ES-I3 (cell line): ENCODE results near the gene H2AZ2.

Source experiments
- H3K36me3 ChIP-seq: 2 replicates; pipeline ENCODE4 v1.6.1; 2013; ENCODE audit warnings: mild to moderate bottlenecking, low read length, control low read depth, moderate library complexity; ENCODE audit not compliant: insufficient read depth
- H3K4me1 ChIP-seq: 2 replicates; pipeline ENCODE4 v1.6.1; 2013; ENCODE audit warnings: mild to moderate bottlenecking, control low read depth, low read length; ENCODE audit not compliant: insufficient read depth
- H3K9ac ChIP-seq: 2 replicates; pipeline ENCODE4 v1.6.1; 2013; ENCODE audit warnings: low read depth, mild to moderate bottlenecking, low read length, moderate library complexity
- H3K9me3 ChIP-seq: 2 replicates; pipeline ENCODE4 v1.6.1; 2013; ENCODE audit warnings: mild to moderate bottlenecking, low read length, moderate library complexity; ENCODE audit not compliant: control insufficient read depth, insufficient read depth

Gene H2AZ2

DNA sequence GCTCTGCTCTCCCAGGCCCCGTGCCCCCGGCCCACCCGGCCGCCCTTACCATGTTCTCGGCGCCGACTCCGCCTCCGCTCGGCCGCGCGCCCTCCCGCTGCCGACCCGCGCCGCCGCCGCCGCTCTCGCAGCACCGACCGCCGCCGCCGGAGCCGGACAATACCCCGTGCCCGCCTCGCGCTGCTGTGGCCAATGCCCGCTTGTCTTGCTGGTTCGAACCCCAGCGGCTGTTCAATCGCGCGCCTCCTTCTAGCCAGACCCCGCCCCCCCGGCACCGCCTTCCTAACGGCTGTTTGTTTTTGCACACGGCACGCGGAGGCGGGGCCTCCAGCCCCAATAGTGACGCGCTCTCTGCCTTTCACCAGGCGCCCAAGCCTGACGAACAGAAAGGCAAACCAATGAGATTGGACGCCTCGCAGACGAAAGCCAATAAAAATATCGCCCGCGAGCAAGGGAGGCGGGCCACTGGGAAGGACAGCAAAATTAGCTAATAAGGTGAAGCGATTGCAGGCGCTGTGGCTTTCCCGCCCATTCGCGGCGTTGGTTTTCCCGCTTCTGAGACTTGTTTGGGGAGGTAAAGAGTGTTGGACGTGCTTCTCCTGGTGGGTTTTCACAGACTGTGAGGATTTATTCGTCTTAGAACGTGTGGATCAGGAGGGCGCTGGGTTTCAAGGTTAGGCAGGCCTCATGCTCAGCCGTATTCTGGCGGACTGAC lies at the start of gene H2AZ2:
H2AZ2 (minus strand) TSS at position 168 of the 715 bp plus-strand sequence; CDS start at position 52, 116 bp downstream.
- Histone ChIP-seq H3K9ac (peak within 1 kb of the TSS; percentile 91), H3K4me1 (no peaks in the 10 kb centered on the region), H3K36me3 (no peaks in the 10 kb centered on the region), H3K9me3 (no peaks in the 10 kb centered on the region)

DNA sequence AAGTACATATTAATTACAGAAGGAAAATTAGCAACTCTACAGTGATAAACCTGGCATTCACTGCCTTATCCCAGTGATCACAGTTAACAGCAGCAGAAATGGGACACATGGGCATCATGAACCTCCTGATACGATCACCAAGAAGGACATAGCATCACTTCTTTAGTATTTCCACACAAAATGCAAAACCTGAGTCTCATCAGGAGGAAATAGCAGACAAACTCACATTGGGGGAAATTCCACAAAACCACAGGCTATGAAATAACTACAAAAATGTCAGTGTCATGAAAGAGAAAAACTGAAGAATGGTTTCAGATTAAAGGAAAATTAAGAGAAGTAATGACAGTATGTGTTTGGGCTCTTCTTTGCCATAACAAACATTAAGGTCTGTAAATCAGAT lies 49.4 kb upstream of the H2AZ2 start:
- Histone ChIP-seq H3K9me3 (no peaks in the 10 kb centered on the region), H3K4me1 (no peaks in the 10 kb centered on the region), H3K36me3 (no peaks in the 10 kb centered on the region), H3K9ac (no peak overlapping the region)

GRCh38 chr7:44894888-44895580 lies 47.1 kb upstream of the H2AZ2 start:
- no peaks in the 10 kb centered on the region for H3K4me1 ChIP-seq
- no peaks in the 10 kb centered on the region for H3K36me3 ChIP-seq
- no peaks in the 10 kb centered on the region for H3K9me3 ChIP-seq
- no peak overlapping the region for H3K9ac ChIP-seq

DNA sequence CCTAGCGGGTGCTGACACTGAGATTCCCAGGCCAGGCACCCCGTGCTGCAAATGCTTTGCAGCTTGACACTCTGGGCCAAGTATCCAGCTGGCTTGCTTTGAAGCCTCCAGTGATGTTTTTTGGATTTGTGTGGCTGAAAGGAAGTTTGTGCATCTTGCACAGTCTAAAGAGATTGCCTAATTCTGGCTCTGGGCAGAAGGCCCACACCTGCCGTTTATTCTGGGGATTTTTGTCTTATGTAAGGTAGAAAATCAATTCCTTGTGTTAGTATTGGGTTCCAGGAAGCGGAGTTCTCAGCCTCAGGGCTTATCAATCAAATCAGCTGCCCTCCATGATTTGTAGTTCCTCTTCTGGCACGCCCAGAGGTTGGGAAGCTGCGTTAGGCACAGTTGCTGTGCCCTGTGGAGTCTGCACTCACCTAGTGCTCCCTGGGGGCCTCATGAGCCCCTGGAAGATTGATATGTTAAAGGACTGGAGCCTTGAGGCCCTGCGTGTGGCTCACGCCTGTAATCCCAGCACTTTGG lies 45.9 kb upstream of the H2AZ2 start:
- Histone ChIP-seq H3K36me3 (no peaks in the 10 kb centered on the region), H3K4me1 (no peaks in the 10 kb centered on the region), H3K9me3 (no peaks in the 10 kb centered on the region), H3K9ac (no peak overlapping the region)

DNA sequence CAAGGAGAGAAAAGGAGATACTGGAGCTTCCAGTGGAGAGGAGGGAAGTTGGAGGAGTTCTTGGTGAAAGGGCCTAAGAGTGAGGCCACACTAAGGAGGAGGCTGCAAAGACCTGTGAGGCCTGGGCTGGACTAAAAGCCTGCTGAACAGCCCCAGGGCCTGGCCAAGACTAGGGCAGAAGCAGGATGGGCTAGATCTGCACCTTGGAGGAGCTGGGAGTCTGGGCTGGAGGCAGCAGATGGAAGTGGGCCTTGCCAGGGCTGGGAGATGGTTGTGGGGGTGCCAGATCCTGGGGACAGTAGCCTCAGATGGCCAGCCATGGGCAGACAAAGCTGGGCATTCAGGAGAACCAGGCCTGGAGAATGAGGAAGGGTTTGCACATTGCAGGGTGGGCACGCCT lies 43.9 kb upstream of the H2AZ2 start:
- H3K9me3 ChIP-seq: no peaks in the 10 kb centered on the region
- no peak overlapping the region for H3K9ac ChIP-seq
- no peaks in the 10 kb centered on the region for H3K36me3 ChIP-seq
- no peaks in the 10 kb centered on the region for H3K4me1 ChIP-seq

DNA sequence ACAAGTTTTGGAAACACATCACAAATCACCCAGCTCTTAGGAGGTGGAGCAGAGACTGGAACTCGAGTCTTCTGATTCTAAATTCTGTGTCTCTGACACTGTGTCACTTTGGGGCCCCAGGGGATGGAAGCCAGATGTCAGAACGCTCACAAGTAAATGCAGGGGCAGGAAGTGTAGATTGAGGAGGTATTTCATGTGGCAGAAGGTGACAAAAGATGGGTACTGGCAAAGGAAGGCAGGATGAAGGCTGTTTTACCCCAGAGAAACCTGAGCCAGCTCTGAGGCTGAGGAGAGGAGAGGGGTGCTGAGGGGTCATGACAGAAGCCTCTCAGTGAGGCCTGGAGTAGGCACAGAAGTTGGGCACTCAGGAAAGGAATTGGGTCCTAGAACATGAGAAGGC lies 43.5 kb upstream of the H2AZ2 start:
- Histone ChIP-seq H3K9me3 (no peaks in the 10 kb centered on the region), H3K36me3 (no peaks in the 10 kb centered on the region), H3K4me1 (no peaks in the 10 kb centered on the region), H3K9ac (no peak overlapping the region)

DNA sequence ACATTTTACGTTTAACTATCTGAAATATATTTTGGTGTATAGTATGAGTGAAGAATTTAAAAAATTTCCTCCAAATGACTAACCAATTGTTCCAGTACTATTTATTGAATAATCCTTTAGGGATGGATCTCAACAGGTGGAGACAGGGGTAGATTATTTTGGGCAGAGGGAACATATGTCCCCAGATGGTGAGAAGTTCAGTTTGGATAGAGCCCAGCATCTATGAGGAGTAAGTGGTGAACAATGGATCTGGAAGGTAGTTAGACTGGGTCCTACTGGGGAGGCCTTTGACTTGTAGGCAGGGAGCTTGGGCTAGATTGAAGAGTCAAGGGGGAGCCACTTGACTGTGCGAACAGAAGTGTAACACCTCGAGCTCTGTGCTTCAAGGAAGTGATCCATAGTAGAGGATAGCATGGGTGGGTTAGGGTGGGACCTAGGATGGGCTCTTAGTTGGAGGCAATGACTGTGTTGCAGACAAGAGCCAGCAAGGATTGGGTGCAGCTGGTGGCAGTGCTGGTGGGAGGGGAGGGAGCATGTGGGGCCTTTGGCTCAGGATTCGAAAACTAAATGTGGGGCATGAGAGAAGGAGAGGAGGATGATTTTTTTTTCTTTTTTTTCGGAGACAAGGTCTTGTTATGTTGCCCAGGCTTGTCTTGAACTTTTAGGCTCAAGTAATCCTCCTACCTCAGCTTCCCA lies 41.3 kb upstream of the H2AZ2 start:
- H3K9ac ChIP-seq: no peak overlapping the region
- H3K36me3 ChIP-seq: no peaks in the 10 kb centered on the region
- H3K4me1 ChIP-seq: no peaks in the 10 kb centered on the region
- H3K9me3 ChIP-seq: no peaks in the 10 kb centered on the region

GRCh38 chr7:44887293-44887692 lies 39.4 kb upstream of the H2AZ2 start:
- no peak overlapping the region for H3K9ac ChIP-seq
- no peaks in the 10 kb centered on the region for H3K9me3 ChIP-seq
- H3K4me1 ChIP-seq: peaks cover 15% of the 10 kb centered on the region
- H3K36me3 ChIP-seq: peaks cover 13% of the 10 kb centered on the region; the same call in 1 of the 2 replicates

DNA sequence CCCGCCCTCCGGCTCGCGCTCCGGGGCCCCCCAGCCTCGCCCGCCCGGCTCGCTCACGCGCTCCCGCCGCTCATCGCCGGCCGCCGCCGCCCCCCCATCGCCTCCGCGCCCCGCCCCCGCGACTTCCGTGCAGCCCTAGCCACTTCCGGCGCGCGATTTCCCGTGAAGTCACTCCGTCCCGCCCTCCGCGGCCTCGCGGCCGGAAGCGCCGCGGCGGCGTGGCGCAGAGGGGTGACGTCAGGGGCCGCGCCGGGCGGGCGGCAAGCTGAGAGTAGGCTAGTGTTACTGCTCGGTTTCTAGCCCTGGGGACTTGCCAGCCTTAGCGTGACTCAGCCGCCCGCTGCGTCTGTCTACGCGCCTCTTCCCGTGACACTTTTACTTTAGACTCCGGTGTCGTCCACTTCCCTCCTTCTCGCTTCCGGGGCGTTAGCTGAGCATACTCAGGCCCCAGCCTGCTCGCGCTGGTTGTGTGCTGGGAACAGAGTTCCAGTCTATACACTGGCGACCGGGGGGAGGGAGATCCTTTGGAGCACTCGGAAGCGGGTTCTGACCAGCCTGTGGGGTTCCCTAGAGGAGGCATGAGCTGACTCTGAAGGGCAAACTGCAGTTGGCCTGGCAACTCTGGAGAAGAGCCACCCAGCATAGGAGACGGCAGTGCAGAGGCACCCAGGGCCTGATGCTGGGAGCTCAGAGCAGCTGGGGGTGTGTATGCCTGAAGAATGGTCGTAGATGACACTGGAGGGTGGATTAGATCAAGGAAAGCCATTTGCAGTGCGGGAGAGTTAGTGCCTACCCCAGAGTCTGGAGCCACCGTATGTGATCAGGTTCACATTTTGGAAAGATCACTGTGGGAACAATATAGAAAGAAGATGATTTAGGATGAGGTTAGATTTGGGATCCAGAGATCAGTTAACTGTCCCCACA lies 37.8 kb upstream of the H2AZ2 start, which contains the start of gene PURB:
PURB (minus strand) TSS at position 137 of the 924 bp plus-strand sequence. CDS start 182 bp downstream, outside the sequence.
- Histone ChIP-seq H3K4me1 (peaks cover 15% of the 10 kb centered on the region), H3K9me3 (no peaks in the 10 kb centered on the region), H3K9ac (peak within 1 kb of the TSS; percentile 77), H3K36me3 (peaks cover 15% of the 10 kb centered on the region; the same call in 1 of the 2 replicates)

DNA sequence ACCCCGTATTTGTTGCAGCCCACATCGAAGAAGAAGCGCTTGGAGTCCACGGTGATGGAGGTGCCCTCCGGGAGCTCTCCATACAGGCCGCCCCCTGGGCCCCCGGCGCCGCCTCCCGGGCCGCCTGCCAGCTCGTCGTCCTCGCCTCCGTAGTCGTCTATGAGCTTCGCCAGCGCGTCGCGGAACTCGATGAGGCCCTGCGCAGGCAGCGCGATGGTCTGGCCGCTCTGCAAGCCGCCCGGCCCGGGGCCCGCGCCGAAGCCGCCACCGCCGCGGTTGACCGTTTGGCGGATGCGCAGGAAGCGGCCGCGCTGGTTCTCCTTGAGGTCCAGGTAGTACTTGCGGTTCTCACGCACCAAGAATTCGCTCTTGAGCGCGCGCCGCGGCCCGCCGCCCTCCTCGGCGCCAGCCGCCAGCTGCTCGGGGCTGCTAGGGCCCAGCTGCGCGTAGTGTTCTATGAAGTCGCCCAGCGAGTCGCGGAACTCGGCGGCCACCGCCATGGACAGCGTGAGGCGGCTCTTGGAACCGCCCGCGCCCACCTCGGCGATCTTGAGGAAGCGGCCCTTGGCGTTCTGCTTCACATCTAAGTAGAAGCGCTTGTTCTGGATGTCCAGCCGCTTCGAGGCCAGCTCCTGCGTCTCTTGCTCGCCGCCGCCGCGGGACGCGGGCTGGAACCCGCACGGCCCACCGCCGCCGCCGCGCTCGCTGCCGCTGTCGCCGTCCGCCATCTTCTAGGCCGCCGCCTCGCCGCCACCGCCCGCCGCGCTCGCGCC lies 36.9 kb upstream of the H2AZ2 start:
- peaks cover 15% of the 10 kb centered on the region for H3K4me1 ChIP-seq
- H3K9ac ChIP-seq: peak overlapping the region; percentile 77
- H3K36me3 ChIP-seq: peaks cover 22% of the 10 kb centered on the region; the same call in 1 of the 2 replicates
- H3K9me3 ChIP-seq: no peaks in the 10 kb centered on the region

DNA sequence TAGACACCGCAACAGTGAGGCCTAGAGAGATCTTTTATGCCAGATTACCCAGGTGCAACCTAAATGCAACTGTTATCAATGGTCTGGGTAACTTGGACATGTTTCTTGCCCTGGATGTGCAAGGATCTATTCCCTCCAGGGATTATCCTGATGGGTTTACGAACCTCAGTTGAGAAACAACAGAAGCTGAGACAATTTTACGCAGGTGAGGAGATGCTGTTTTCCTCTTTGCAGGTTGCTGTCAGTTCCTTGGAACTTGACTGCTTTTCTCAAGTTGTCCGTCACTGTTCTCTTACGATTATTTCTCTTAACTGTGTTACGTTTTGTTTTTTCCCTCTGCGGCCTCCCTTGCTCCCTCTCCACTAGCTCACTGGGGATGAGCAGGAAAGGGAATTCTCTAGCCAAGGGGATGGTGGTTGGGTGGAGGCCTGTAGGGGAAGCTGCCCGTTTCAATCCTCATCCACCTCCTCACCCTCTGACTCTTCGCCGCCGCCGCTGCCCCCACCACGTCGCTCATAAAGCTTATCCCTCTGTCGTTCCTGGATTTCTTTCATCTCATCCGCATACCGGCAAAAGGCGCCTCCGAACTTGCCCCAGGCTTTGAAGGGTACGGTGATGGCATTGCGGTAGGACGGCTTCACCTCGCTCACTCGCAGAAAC lies 36.2 kb upstream of the H2AZ2 start:
- Histone ChIP-seq H3K4me1 (peaks cover 15% of the 10 kb centered on the region), H3K9me3 (no peaks in the 10 kb centered on the region), H3K9ac (peak overlapping the region; percentile 77), H3K36me3 (peaks cover 22% of the 10 kb centered on the region; the same call in 1 of the 2 replicates)

DNA sequence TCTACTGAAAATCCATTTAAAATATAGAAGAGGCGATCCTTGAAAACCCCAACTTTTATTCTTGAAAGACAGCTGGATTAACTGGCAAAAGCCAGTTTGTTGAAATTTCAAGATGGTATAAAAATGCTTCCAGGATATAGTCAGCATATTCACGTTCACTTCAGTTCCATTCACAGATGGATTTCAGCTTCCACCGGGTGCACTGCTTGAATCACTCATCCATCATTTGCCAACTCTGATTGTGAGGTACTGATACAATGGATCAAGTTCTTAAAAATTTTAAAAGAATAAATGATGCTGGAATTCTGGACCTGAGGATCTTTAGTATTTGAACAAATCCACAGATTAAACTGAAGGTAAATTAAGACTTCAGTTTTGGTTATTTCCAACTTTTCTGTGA lies 35.0 kb upstream of the H2AZ2 start:
- no peaks in the 10 kb centered on the region for H3K9me3 ChIP-seq
- peaks cover 15% of the 10 kb centered on the region for H3K4me1 ChIP-seq
- peaks cover 22% of the 10 kb centered on the region; the same call in 1 of the 2 replicates for H3K36me3 ChIP-seq
- peak overlapping the region; percentile 21 for H3K9ac ChIP-seq
